T-helper 17 cell (primary cell): ENCODE results near the gene FAM168A. TPM values are rescaled to one million over a fixed set of nuclear protein-coding genes. Genes with fewer than 3 reads are reported as not detected.

Experiments
- ATAC-seq: fragments of 150-1000 bp; cut with Tn5 transposase; 2 replicates; pipeline ENCODE4 v1.10.0; 2021; ENCODE audit warnings: mild to moderate bottlenecking, moderate library complexity
- DNase-seq, 3 donors: peaks; one replicate each; pipeline versions ENCODE4 v3.0.0 to v3.0.0-alpha.2; 2020 to 2021
- H3K9me3 ChIP-seq: one replicate; pipeline ENCODE4 v1.7.0; 2013; ENCODE audit warnings: low read length, mild to moderate bottlenecking; ENCODE audit not compliant: control insufficient read depth, poor library complexity, severe bottlenecking
- H3K27ac Mint-ChIP-seq: one replicate; pipeline ENCODE4 v1.8.0; 2022; ENCODE audit warnings: mild to moderate bottlenecking, moderate library complexity, mixed read lengths
- H3K27me3 Mint-ChIP-seq: one replicate; pipeline ENCODE4 v1.8.0; 2022; ENCODE audit warnings: mixed read lengths
- H3K36me3 Mint-ChIP-seq: one replicate; pipeline ENCODE4 v1.8.0; 2022; ENCODE audit warnings: low read depth, mixed read lengths
- H3K4me1 Mint-ChIP-seq: one replicate; pipeline ENCODE4 v1.8.0; 2022; ENCODE audit warnings: mild to moderate bottlenecking, mixed read lengths
- H3K4me3 Mint-ChIP-seq: one replicate; pipeline ENCODE4 v1.8.0; 2022; ENCODE audit warnings: mild to moderate bottlenecking, moderate library complexity, mixed read lengths
- total RNA-seq, 4 donors: library from RNA in 2 of 4; stranded (reverse) in 2 of 4; gene quantifications; one replicate each; pipeline ENCODE4 v1.2.3 and lab custom pipeline; 2022 to 2026

FAM168A gene
- total RNA-seq, 2 donors from 2014 or later: 21.1 to 22.2 TPM

- DNase-seq (peak; percentile 44 to 59 (median 50)), ATAC-seq (peak; percentile 92)
- H3K27me3 Mint-ChIP-seq: peaks cover 28% of the 10 kb centered on the region
- no peaks in the 10 kb centered on the region for H3K9me3 ChIP-seq
- H3K4me3 Mint-ChIP-seq: no peak overlapping the region
- peaks cover 3% of the 10 kb centered on the region for H3K4me1 Mint-ChIP-seq
- H3K27ac Mint-ChIP-seq: no peak overlapping the region
- H3K36me3 Mint-ChIP-seq: no peaks in the 10 kb centered on the region
Observed at GRCh38 chr11:73625696-73626318, 27.9 kb upstream of the FAM168A start.

GRCh38 chr11:73623686-73624085 lies 25.8 kb upstream of the FAM168A start:
- no peaks in the 10 kb centered on the region for H3K9me3 ChIP-seq
- peaks cover 33% of the 10 kb centered on the region for H3K27me3 Mint-ChIP-seq
- H3K27ac Mint-ChIP-seq: no peak overlapping the region
- H3K4me3 Mint-ChIP-seq: no peak overlapping the region
- no peak for DNase-seq
- ATAC-seq: no peak
- no peaks in the 10 kb centered on the region for H3K36me3 Mint-ChIP-seq
- H3K4me1 Mint-ChIP-seq: peaks cover 3% of the 10 kb centered on the region

- H3K4me3 Mint-ChIP-seq: no peak overlapping the region
- H3K27me3 Mint-ChIP-seq: peaks cover 33% of the 10 kb centered on the region
- DNase-seq (no peak), ATAC-seq (no peak)
- H3K27ac Mint-ChIP-seq: no peak overlapping the region
- H3K4me1 Mint-ChIP-seq: peaks cover 3% of the 10 kb centered on the region
- no peaks in the 10 kb centered on the region for H3K36me3 Mint-ChIP-seq
- no peaks in the 10 kb centered on the region for H3K9me3 ChIP-seq
Observed at GRCh38 chr11:73622926-73623593, 25.1 kb upstream of the FAM168A start.

- peaks cover 4% of the 10 kb centered on the region for H3K36me3 Mint-ChIP-seq
- peaks cover 4% of the 10 kb centered on the region for H3K4me1 Mint-ChIP-seq
- peak overlapping the region; percentile 54 for H3K27ac Mint-ChIP-seq
- peaks cover 10% of the 10 kb centered on the region for H3K27me3 Mint-ChIP-seq
- H3K9me3 ChIP-seq: no peaks in the 10 kb centered on the region
- no peak overlapping the region for H3K4me3 Mint-ChIP-seq
- DNase-seq: no peak
- ATAC-seq: no peak
Observed at GRCh38 chr11:73614591-73614990, 16.7 kb upstream of the FAM168A start.

GRCh38 chr11:73612601-73613140 lies 14.8 kb upstream of the FAM168A start:
- no peak for ATAC-seq
- DNase-seq: no peak
- Mint-ChIP-seq H3K4me1 (peaks cover 4% of the 10 kb centered on the region), H3K4me3 (no peak overlapping the region), H3K27ac (no peak overlapping the region), H3K27me3 (peaks cover 13% of the 10 kb centered on the region), H3K36me3 (peaks cover 4% of the 10 kb centered on the region)
- H3K9me3 ChIP-seq: no peaks in the 10 kb centered on the region

GRCh38 chr11:73598719-73599379 lies 937 bp upstream of the FAM168A start:
- no peaks in the 10 kb centered on the region for H3K36me3 Mint-ChIP-seq
- no peaks in the 10 kb centered on the region for H3K9me3 ChIP-seq
- H3K4me3 Mint-ChIP-seq: peak overlapping the region; percentile 89
- ATAC-seq (no peak), DNase-seq (no peak)
- peak overlapping the region; percentile 91 for H3K27ac Mint-ChIP-seq
- peaks cover 29% of the 10 kb centered on the region for H3K4me1 Mint-ChIP-seq
- peaks cover 4% of the 10 kb centered on the region for H3K27me3 Mint-ChIP-seq

- H3K27me3 Mint-ChIP-seq: no peaks in the 10 kb centered on the region
- H3K27ac Mint-ChIP-seq: peak overlapping the region; percentile 39
- H3K4me1 Mint-ChIP-seq: peaks cover 29% of the 10 kb centered on the region
- H3K36me3 Mint-ChIP-seq: no peaks in the 10 kb centered on the region
- DNase-seq (no peak), ATAC-seq (no peak)
- no peaks in the 10 kb centered on the region for H3K9me3 ChIP-seq
- peak overlapping the region; percentile 89 for H3K4me3 Mint-ChIP-seq
Observed at GRCh38 chr11:73597336-73597955, 466 bp downstream of the FAM168A start.

GRCh38 chr11:73596547-73596946 lies 1.4 kb downstream of the FAM168A start:
- Mint-ChIP-seq H3K27ac (peak overlapping the region; percentile 39), H3K27me3 (no peaks in the 10 kb centered on the region), H3K4me1 (peaks cover 29% of the 10 kb centered on the region), H3K36me3 (no peaks in the 10 kb centered on the region), H3K4me3 (peak overlapping the region; percentile 89)
- no peaks in the 10 kb centered on the region for H3K9me3 ChIP-seq
- DNase-seq (no peak), ATAC-seq (no peak)

GRCh38 chr11:73592640-73593039 lies 5.3 kb downstream of the FAM168A start:
- peaks cover 21% of the 10 kb centered on the region for H3K4me1 Mint-ChIP-seq
- no peaks in the 10 kb centered on the region for H3K36me3 Mint-ChIP-seq
- ATAC-seq (no peak), DNase-seq (no peak)
- no peaks in the 10 kb centered on the region for H3K9me3 ChIP-seq
- peak overlapping the region; percentile 11 for H3K27ac Mint-ChIP-seq
- no peak overlapping the region for H3K4me3 Mint-ChIP-seq
- no peaks in the 10 kb centered on the region for H3K27me3 Mint-ChIP-seq

- Mint-ChIP-seq H3K27me3 (no peaks in the 10 kb centered on the region), H3K4me3 (no peak overlapping the region), H3K36me3 (no peaks in the 10 kb centered on the region), H3K4me1 (peaks cover 15% of the 10 kb centered on the region), H3K27ac (no peak overlapping the region)
- H3K9me3 ChIP-seq: no peaks in the 10 kb centered on the region
- ATAC-seq (no peak), DNase-seq (no peak)
Observed at GRCh38 chr11:73591743-73592142, 6.2 kb downstream of the FAM168A start.

GRCh38 chr11:73590991-73591390 lies 6.9 kb downstream of the FAM168A start:
- DNase-seq (no peak), ATAC-seq (no peak)
- H3K27me3 Mint-ChIP-seq: no peaks in the 10 kb centered on the region
- H3K36me3 Mint-ChIP-seq: no peaks in the 10 kb centered on the region
- no peak overlapping the region for H3K4me3 Mint-ChIP-seq
- H3K9me3 ChIP-seq: no peaks in the 10 kb centered on the region
- peaks cover 9% of the 10 kb centered on the region for H3K4me1 Mint-ChIP-seq
- H3K27ac Mint-ChIP-seq: no peak overlapping the region

- H3K27ac Mint-ChIP-seq: no peak overlapping the region
- peaks cover 3% of the 10 kb centered on the region for H3K36me3 Mint-ChIP-seq
- H3K4me1 Mint-ChIP-seq: peaks cover 14% of the 10 kb centered on the region
Observed at GRCh38 chr11:73586791-73587190, 11.1 kb downstream of the FAM168A start.

More at GRCh38 chr11:73586791-73587190, 11.1 kb downstream of the FAM168A start:
- Mint-ChIP-seq H3K4me3 (no peak overlapping the region), H3K27me3 (no peaks in the 10 kb centered on the region)
- ATAC-seq: no peak
- DNase-seq: no peak
- no peaks in the 10 kb centered on the region for H3K9me3 ChIP-seq
